Esophagus squamous epithelium (tissue), 4 donors: ENCODE results near the gene RGS6.

Experiments
- CTCF ChIP-seq, 6 experiments: fragments of 450-650 bp in 4 of 6; fragments of 200-600 bp in 2 of 6; sonication (generic) in 2 of 6; IDR thresholded peaks; one replicate each; pipeline ENCODE4 v1.5.1; 2016 to 2019; ENCODE audit warnings: antibody characterized with exemption in 6 of 6, mild to moderate bottlenecking in 4 of 6, moderate library complexity in 4 of 6
- POLR2A ChIP-seq, 4 donors: fragments of 450-650 bp; IDR thresholded peaks; one replicate each; pipeline ENCODE4 v1.6.1; 2017; ENCODE audit warnings: antibody characterized with exemption in 4 of 4, mild to moderate bottlenecking in 4 of 4, moderate library complexity in 3 of 4

DNA sequence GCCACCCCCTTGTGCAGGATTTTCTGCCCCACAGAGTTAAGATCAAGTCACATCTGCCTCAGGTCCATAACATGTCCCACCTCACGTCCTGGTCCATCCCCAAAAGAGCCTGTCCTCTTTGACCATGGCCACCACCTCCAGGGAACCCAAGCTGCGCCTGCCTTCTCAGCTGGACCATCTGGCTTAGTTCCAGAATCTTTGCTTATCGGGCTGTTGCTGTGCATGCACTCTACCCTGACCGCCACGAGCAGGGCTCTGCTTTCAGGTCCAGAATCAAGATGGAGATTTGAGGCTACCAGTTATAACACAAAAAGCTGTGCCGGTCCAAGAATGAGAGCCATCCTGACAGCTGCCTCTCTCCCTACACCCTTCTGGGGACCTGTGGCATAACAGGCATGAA, 635.0 kb downstream of the RGS6 start:
- TF ChIP-seq CTCF (IDR thresholded peaks at IDR 0.05) (no peak), POLR2A (IDR thresholded peaks at IDR 0.05) (no peak)
